ENCODE measurements around the gene PAPPA.

Gene PAPPA

GRCh38 chr9:116243708-116244107 lies 90.1 kb downstream of the PAPPA start:
- Mint-ChIP-seq H3K4me3 (no peak overlapping the region), H3K4me1 (no peaks in the 10 kb centered on the region), H3K9me3 (no peaks in the 10 kb centered on the region), H3K36me3 (no peaks in the 10 kb centered on the region), H3K27ac (no peak overlapping the region), H3K27me3 (no peaks in the 10 kb centered on the region)
- no peak for DNase-seq
- CTCF ChIA-PET = no interaction called here

DNA sequence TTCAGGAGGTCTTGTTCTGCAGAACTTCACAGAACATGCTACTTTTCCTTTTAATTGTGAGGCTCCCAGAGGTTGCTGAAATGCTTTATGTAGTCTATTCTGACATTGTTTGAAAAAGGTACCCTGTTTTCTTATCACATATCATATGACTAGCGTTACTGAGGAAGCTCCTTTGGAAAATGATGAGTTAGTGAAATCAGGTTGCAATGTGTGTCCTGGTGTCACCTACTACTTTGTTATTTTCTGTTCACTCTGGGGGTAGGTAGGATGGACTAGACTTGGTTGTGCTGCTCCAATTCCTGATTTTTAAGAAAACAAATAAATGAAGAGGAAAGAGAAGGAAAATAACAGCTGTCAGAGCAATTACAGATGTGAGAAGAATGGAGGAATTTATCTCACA lies 93.7 kb downstream of the PAPPA start:
- Mint-ChIP-seq H3K4me1 (no peaks in the 10 kb centered on the region), H3K4me3 (no peak overlapping the region), H3K9me3 (no peaks in the 10 kb centered on the region), H3K27me3 (no peaks in the 10 kb centered on the region), H3K36me3 (no peaks in the 10 kb centered on the region), H3K27ac (no peak overlapping the region)
- CTCF ChIA-PET = no interaction called here
- no peak for DNase-seq

- no peak for DNase-seq
- Mint-ChIP-seq H3K4me1 (no peaks in the 10 kb centered on the region), H3K27me3 (no peaks in the 10 kb centered on the region), H3K36me3 (no peaks in the 10 kb centered on the region), H3K9me3 (no peaks in the 10 kb centered on the region), H3K27ac (no peak overlapping the region), H3K4me3 (no peak overlapping the region)
- CTCF ChIA-PET = no interaction called here
These were observed 94.3 kb downstream of the PAPPA start for GRCh38 chr9:116247791-116248374.

DNA sequence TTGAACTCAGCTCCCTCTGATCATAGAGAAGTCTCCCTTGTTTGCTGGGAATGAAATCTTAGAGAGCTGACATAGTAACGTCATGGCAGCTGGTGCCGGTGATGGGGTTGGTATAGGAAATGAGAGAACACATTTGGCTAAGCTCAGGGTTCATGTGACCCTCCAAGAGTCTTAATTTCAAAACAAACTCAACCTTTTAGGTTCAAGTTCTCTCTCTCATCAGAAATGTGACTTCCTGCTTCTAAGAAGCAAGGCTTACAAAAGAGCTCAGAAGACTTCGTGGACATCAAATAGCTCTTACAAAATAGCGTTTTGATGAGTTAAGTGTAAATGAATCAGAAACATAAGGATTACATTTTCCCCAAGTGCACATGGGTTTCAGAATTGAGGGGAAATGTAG lies 97.3 kb downstream of the PAPPA start:
- Mint-ChIP-seq H3K27me3 (no peaks in the 10 kb centered on the region), H3K36me3 (no peaks in the 10 kb centered on the region), H3K4me3 (no peak overlapping the region), H3K27ac (no peak overlapping the region), H3K9me3 (no peaks in the 10 kb centered on the region), H3K4me1 (no peaks in the 10 kb centered on the region)
- CTCF ChIA-PET = no interaction called here
- no peak for DNase-seq

DNA sequence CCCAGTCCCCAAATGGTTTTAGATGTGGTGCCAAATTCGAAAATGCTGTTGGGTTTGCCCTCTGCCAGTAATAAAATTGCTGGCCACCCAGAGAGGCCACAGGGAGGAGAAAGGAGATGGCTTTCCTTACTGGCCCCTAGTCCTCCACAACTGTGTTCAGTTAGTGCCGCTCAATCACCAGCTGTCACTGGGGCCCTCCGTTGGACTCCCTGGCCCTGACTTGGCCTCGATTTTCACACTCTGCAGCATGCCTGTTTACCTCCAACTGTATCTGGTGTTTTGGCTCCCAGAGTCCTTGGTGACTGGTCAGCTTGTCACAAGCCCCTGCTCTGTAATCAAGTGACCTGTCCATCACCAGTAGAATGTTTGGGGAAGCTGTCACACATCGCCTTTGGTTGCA lies 97.8 kb downstream of the PAPPA start:
- H3K4me3 Mint-ChIP-seq = no peak overlapping the region
- H3K27ac Mint-ChIP-seq = no peak overlapping the region
- DNase-seq = no peak
- no peaks in the 10 kb centered on the region for H3K36me3 Mint-ChIP-seq
- no peaks in the 10 kb centered on the region for H3K4me1 Mint-ChIP-seq
- no peaks in the 10 kb centered on the region for H3K9me3 Mint-ChIP-seq
- CTCF ChIA-PET = no interaction called here
- no peaks in the 10 kb centered on the region for H3K27me3 Mint-ChIP-seq

- H3K4me1 Mint-ChIP-seq = no peaks in the 10 kb centered on the region
- no peak overlapping the region for H3K4me3 Mint-ChIP-seq
- CTCF ChIA-PET = interaction anchor here (0.6 kb wide), 1 partner anchor 871 kb away, joined by 3 read pairs; no protein-coding TSS in a partner anchor
- H3K9me3 Mint-ChIP-seq = no peaks in the 10 kb centered on the region
- no peaks in the 10 kb centered on the region for H3K27me3 Mint-ChIP-seq
- H3K27ac Mint-ChIP-seq = no peak overlapping the region
- no peaks in the 10 kb centered on the region for H3K36me3 Mint-ChIP-seq
- no peak for DNase-seq
These were observed 106.9 kb downstream of the PAPPA start for GRCh38 chr9:116260531-116260930.

DNA sequence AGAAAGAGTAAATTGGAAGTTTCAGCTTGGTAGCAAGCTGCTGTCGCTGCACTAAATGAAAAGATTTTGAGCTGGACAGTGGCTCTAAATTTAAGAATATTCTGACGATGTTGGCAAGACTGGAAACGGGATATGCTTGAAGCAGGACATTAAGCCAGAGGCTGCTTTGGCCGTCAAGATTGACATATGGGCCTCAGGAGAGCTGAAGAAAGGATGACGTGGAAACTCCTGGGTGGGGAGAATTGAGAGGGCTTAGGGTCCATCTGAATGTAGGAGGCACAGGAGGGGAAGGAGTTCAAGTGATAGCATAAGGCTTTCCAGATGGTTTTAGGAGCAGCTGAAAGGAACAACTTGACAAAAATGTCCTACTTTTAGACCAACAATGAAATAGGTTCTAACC lies 108.9 kb downstream of the PAPPA start:
- no peak for DNase-seq
- no peaks in the 10 kb centered on the region for H3K9me3 Mint-ChIP-seq
- no peak overlapping the region for H3K4me3 Mint-ChIP-seq
- no peaks in the 10 kb centered on the region for H3K36me3 Mint-ChIP-seq
- no peaks in the 10 kb centered on the region for H3K4me1 Mint-ChIP-seq
- CTCF ChIA-PET = interaction anchor here (0.8 kb wide), 1 partner anchor 22 kb away, joined by 3 read pairs; no protein-coding TSS in a partner anchor
- H3K27me3 Mint-ChIP-seq = no peaks in the 10 kb centered on the region
- H3K27ac Mint-ChIP-seq = no peak overlapping the region

DNA sequence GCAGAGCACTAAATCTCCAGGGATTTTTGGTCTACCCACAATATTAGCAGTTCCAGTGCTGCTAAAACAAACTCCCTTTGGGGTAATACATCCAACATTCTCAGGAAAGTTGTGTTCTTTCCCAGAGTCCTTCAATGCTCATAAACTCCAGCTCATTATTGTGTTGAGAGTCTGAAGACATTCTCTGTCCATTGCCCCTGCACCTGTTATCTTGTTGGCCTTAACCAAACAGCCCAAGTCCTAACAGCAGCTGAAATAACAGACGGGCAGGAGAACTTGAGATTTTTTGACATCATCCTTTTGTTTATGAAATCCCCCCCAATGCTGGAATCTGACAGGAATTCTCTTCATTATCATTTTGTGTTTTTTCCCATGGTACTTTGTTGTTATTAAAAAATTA lies 110.8 kb downstream of the PAPPA start:
- H3K27ac Mint-ChIP-seq = no peak overlapping the region

DNA sequence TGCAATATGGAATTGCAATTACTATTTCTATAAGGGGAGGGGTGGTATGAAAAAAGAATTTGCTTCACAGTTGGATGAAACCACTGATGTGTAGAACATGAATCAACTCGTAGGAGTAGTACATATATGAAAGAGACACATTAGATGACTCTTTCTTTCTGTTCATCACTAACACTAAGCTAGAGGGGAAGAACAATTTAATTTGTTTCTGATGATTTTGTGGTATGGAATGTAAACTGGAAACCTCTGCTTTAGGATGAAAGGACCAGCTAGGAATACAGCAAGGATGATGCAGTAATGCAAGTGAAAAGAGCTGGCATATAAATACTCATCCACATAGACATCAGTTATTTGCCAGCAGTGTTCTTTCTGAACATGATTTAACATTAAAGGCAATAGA lies 113.4 kb downstream of the PAPPA start:
- H3K4me3 Mint-ChIP-seq = no peak overlapping the region
- no peak overlapping the region for H3K27ac Mint-ChIP-seq
- no peak for DNase-seq
- no peaks in the 10 kb centered on the region for H3K4me1 Mint-ChIP-seq
- H3K27me3 Mint-ChIP-seq = peaks cover 3% of the 10 kb centered on the region
- H3K9me3 Mint-ChIP-seq = no peaks in the 10 kb centered on the region
- no peaks in the 10 kb centered on the region for H3K36me3 Mint-ChIP-seq
- CTCF ChIA-PET = no interaction called here

More for the DNA sequence above, 110.8 kb downstream of the PAPPA start:
- CTCF ChIA-PET = no interaction called here
- H3K27me3 Mint-ChIP-seq = no peaks in the 10 kb centered on the region
- no peaks in the 10 kb centered on the region for H3K36me3 Mint-ChIP-seq
- H3K4me1 Mint-ChIP-seq = no peaks in the 10 kb centered on the region
- H3K4me3 Mint-ChIP-seq = no peak overlapping the region
- DNase-seq = no peak
- no peaks in the 10 kb centered on the region for H3K9me3 Mint-ChIP-seq

GRCh38 chr9:116269250-116269649 lies 115.7 kb downstream of the PAPPA start:
- Mint-ChIP-seq H3K4me1 (no peaks in the 10 kb centered on the region), H3K36me3 (no peaks in the 10 kb centered on the region), H3K27ac (no peak overlapping the region), H3K9me3 (no peaks in the 10 kb centered on the region), H3K4me3 (no peak overlapping the region), H3K27me3 (peaks cover 4% of the 10 kb centered on the region)
- CTCF ChIA-PET = no interaction called here
- no peak for DNase-seq

DNA sequence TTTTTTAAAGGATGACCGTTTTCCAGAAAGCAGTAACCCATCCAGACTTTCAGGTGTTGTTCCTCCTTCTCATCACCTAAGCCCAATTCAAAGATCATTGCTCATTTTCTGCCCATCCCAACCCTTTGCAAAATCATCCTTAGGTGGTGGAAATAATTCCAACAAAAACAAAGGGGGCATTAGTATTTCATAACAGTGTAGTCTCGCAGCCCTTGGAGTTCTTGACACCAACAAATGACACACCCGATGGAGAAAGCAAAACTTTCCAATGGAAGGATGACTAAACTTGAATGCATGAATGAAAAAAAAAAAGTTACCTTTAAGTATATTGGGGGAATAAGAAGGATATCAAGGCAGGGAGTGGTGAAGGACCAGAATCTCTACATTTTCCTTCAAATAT lies 117.0 kb downstream of the PAPPA start:
- no peak overlapping the region for H3K4me3 Mint-ChIP-seq
- H3K9me3 Mint-ChIP-seq = no peaks in the 10 kb centered on the region
- H3K36me3 Mint-ChIP-seq = no peaks in the 10 kb centered on the region
- CTCF ChIA-PET = no interaction called here
- no peaks in the 10 kb centered on the region for H3K4me1 Mint-ChIP-seq
- no peak overlapping the region for H3K27ac Mint-ChIP-seq
- peaks cover 4% of the 10 kb centered on the region for H3K27me3 Mint-ChIP-seq
- DNase-seq = no peak

DNA sequence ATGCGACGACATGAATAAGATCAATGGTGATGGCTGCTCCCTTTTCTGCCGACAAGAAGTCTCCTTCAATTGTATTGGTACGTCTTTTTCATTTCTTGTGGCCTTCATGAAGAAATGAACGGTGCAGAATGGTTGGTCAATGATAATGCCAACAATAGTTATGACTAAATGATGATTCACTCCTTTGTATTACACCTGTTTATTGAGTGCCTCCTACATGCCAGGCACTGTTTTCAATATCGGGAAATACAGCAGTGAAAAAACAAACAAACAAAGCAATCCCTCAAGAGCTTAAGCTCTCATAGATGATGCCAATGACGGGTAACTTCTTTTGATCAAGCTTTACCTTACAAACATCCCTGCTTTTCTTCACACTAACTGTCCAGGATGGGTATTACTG lies 117.7 kb downstream of the PAPPA start:
- H3K9me3 Mint-ChIP-seq = no peaks in the 10 kb centered on the region
- no peaks in the 10 kb centered on the region for H3K4me1 Mint-ChIP-seq
- no peaks in the 10 kb centered on the region for H3K36me3 Mint-ChIP-seq
- peaks cover 4% of the 10 kb centered on the region for H3K27me3 Mint-ChIP-seq
- H3K27ac Mint-ChIP-seq = no peak overlapping the region
- no peak overlapping the region for H3K4me3 Mint-ChIP-seq
- CTCF ChIA-PET = no interaction called here
- DNase-seq = no peak

GRCh38 chr9:116271991-116272390 lies 118.4 kb downstream of the PAPPA start:
- no peaks in the 10 kb centered on the region for H3K9me3 Mint-ChIP-seq
- DNase-seq = no peak
- no peak overlapping the region for H3K4me3 Mint-ChIP-seq
- H3K27me3 Mint-ChIP-seq = peaks cover 4% of the 10 kb centered on the region
- no peak overlapping the region for H3K27ac Mint-ChIP-seq
- no peaks in the 10 kb centered on the region for H3K4me1 Mint-ChIP-seq
- CTCF ChIA-PET = no interaction called here
- no peaks in the 10 kb centered on the region for H3K36me3 Mint-ChIP-seq

DNA sequence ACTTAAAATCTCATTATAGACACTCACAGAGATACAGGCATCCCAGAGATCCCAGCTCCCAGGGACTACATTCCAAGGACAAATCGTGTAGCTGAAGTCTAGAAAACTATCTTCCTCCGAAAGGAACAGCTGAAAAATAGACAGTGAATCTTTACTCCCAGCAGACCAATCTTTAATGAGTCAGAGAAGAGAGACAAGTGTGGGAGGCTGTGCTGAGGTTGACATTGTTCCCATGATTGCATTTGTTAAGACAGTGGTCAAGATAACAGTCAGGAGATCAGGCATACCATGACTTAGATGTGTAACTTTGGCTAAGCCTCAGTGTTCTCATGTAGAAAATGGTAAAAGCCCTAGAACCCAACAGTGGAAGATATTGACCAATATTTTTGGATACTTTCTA lies 120.7 kb downstream of the PAPPA start:
- H3K27me3 Mint-ChIP-seq = peaks cover 4% of the 10 kb centered on the region
- DNase-seq = no peak
- no peaks in the 10 kb centered on the region for H3K9me3 Mint-ChIP-seq
- H3K4me3 Mint-ChIP-seq = no peak overlapping the region
- CTCF ChIA-PET = interaction anchor here (0.6 to 0.7 kb wide), 2 partner anchors 61 to 467 kb away, joined by 3 read pairs; no protein-coding TSS in a partner anchor
- H3K4me1 Mint-ChIP-seq = no peaks in the 10 kb centered on the region
- H3K36me3 Mint-ChIP-seq = no peaks in the 10 kb centered on the region
- H3K27ac Mint-ChIP-seq = no peak overlapping the region

- DNase-seq = no peak
- no peaks in the 10 kb centered on the region for H3K36me3 Mint-ChIP-seq
These were observed 122.0 kb downstream of the PAPPA start for GRCh38 chr9:116275418-116276195.

More at GRCh38 chr9:116275418-116276195, 122.0 kb downstream of the PAPPA start:
- H3K4me1 Mint-ChIP-seq = no peaks in the 10 kb centered on the region
- no peak overlapping the region for H3K4me3 Mint-ChIP-seq
- H3K27me3 Mint-ChIP-seq = peaks cover 4% of the 10 kb centered on the region
- no peak overlapping the region for H3K27ac Mint-ChIP-seq
- CTCF ChIA-PET = no interaction called here
- H3K9me3 Mint-ChIP-seq = no peaks in the 10 kb centered on the region

Measured in activated naive CD4-positive, alpha-beta T cell treated with anti-CD3 and anti-CD28 coated beads, Interleukin-2, amount 10 ng/mL, durations not matched to agents 7 days and 5 days (primary cell).